Measurements from ENCODE around the gene MYZAP.
A peak's percentile ranks its signal among the peaks of the same experiment; 100 is the strongest.

Gene MYZAP

DNA sequence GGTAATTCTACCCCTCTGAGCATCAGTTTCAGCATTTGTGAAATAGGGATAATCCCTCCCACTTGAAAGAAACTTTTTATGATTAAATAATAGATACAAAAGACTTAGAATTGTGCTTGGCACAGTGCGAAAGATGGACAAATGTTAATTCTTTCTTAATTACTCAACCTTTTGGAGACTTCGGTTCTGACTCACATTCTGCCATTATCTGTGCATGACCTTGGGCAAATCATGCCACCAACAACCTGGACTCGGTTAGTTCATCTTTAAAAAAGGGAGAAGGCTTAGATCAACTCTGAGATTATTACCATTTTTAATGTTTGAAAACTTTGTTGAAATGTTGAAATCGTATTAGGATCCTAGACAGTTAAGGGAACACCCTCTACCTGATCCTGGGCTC is 74.2 kb downstream of the MYZAP start:
- Histone ChIP-seq H3K9me3 (ENCODE audit: control insufficient read depth, low read length) (no peaks in the 10 kb centered on the region), H3K4me1 (ENCODE audit: control insufficient read depth, insufficient read depth, low read length) (peaks cover 10% of the 10 kb centered on the region), H3K27me3 (replicated peaks; ENCODE audit: control insufficient read depth, insufficient read depth, low read length) (no peaks in the 10 kb centered on the region), H3K4me3 (ENCODE audit: low read length) (no peak overlapping the region), H3K36me3 (ENCODE audit: control insufficient read depth, insufficient read depth, low read length, severe bottlenecking) (peaks cover 8% of the 10 kb centered on the region), H3K9ac (ENCODE audit: low read length) (no peak overlapping the region)
- DNase-seq (ENCODE audit: low read depth): no peak

GRCh38 chr15:57667171-57667849 is 75.6 kb downstream of the MYZAP start:
- no peaks in the 10 kb centered on the region for H3K9me3 ChIP-seq (ENCODE audit: control insufficient read depth, low read length)
- no peaks in the 10 kb centered on the region for H3K27me3 ChIP-seq (replicated peaks; ENCODE audit: control insufficient read depth, insufficient read depth, low read length)
- H3K9ac ChIP-seq (ENCODE audit: low read length): no peak overlapping the region
- H3K4me1 ChIP-seq (ENCODE audit: control insufficient read depth, insufficient read depth, low read length): peaks cover 10% of the 10 kb centered on the region
- H3K4me3 ChIP-seq (ENCODE audit: low read length): peak overlapping the region; percentile 22
- H3K36me3 ChIP-seq (ENCODE audit: control insufficient read depth, insufficient read depth, low read length, severe bottlenecking): no peaks in the 10 kb centered on the region
- DNase-seq (ENCODE audit: low read depth): peak; percentile 90

- Histone ChIP-seq H3K36me3 (ENCODE audit: control insufficient read depth, insufficient read depth, low read length, severe bottlenecking) (no peaks in the 10 kb centered on the region), H3K9ac (ENCODE audit: low read length) (no peak overlapping the region), H3K9me3 (ENCODE audit: control insufficient read depth, low read length) (no peaks in the 10 kb centered on the region), H3K4me3 (ENCODE audit: low read length) (no peak overlapping the region), H3K27me3 (replicated peaks; ENCODE audit: control insufficient read depth, insufficient read depth, low read length) (no peaks in the 10 kb centered on the region), H3K4me1 (ENCODE audit: control insufficient read depth, insufficient read depth, low read length) (peaks cover 10% of the 10 kb centered on the region)
- DNase-seq (ENCODE audit: low read depth): peak; percentile 35
These were observed 76.3 kb downstream of the MYZAP start for GRCh38 chr15:57668016-57668415.

GRCh38 chr15:57671636-57672035 is 79.9 kb downstream of the MYZAP start:
- Histone ChIP-seq H3K4me3 (ENCODE audit: low read length) (no peak overlapping the region), H3K9me3 (ENCODE audit: control insufficient read depth, low read length) (no peaks in the 10 kb centered on the region), H3K4me1 (ENCODE audit: control insufficient read depth, insufficient read depth, low read length) (peaks cover 10% of the 10 kb centered on the region), H3K36me3 (ENCODE audit: control insufficient read depth, insufficient read depth, low read length, severe bottlenecking) (peaks cover 7% of the 10 kb centered on the region), H3K9ac (ENCODE audit: low read length) (no peak overlapping the region), H3K27me3 (replicated peaks; ENCODE audit: control insufficient read depth, insufficient read depth, low read length) (no peaks in the 10 kb centered on the region)
- no peak for DNase-seq (ENCODE audit: low read depth)

DNA sequence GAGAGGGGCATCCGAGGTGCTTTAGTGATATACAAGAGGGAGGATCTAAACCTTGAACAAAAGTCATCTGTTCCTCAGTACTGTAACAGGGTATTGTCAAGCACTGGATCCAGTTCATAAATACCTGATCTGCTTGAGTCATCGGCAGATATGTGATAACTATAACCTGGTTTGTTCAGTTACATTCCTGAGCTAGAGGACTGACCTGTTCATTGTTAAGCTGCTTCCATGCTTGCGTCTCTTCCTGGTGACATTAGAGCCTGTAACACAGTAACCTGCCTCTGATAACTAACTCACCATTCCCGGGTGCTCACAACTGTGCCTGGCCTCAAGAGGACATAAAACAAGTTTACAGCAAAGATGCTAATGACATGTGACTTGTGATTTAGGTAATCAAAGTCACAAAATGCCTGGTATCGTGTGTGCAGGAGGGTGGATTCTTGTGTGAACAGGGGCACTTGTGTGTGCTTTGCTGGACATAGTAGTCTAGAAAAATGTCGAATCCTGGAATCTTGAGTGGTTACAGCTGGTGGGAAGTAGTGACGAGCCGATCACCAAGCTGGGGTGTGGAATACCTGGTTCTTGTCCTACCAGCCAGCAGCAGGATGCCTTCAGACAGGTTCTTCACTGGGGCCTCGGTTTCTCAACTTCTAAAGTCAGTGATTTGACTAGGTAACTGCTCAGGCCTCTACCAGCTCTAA is 83.9 kb downstream of the MYZAP start:
- H3K9me3 ChIP-seq (ENCODE audit: control insufficient read depth, low read length): no peaks in the 10 kb centered on the region
- no peaks in the 10 kb centered on the region for H3K27me3 ChIP-seq (replicated peaks; ENCODE audit: control insufficient read depth, insufficient read depth, low read length)
- DNase-seq (ENCODE audit: low read depth): no peak
- H3K4me1 ChIP-seq (ENCODE audit: control insufficient read depth, insufficient read depth, low read length): peaks cover 11% of the 10 kb centered on the region
- H3K9ac ChIP-seq (ENCODE audit: low read length): no peak overlapping the region
- no peak overlapping the region for H3K4me3 ChIP-seq (ENCODE audit: low read length)
- H3K36me3 ChIP-seq (ENCODE audit: control insufficient read depth, insufficient read depth, low read length, severe bottlenecking): peaks cover 7% of the 10 kb centered on the region

- H3K9ac ChIP-seq (ENCODE audit: low read length): no peak overlapping the region
- peaks cover 13% of the 10 kb centered on the region for H3K4me1 ChIP-seq (ENCODE audit: control insufficient read depth, insufficient read depth, low read length)
- no peaks in the 10 kb centered on the region for H3K9me3 ChIP-seq (ENCODE audit: control insufficient read depth, low read length)
- no peak overlapping the region for H3K4me3 ChIP-seq (ENCODE audit: low read length)
- no peak for DNase-seq (ENCODE audit: low read depth)
- H3K27me3 ChIP-seq (replicated peaks; ENCODE audit: control insufficient read depth, insufficient read depth, low read length): no peaks in the 10 kb centered on the region
- H3K36me3 ChIP-seq (ENCODE audit: control insufficient read depth, insufficient read depth, low read length, severe bottlenecking): peaks cover 7% of the 10 kb centered on the region
These were observed 84.9 kb downstream of the MYZAP start for GRCh38 chr15:57676585-57676984.

- H3K9ac ChIP-seq (ENCODE audit: low read length): no peak overlapping the region
- H3K36me3 ChIP-seq (ENCODE audit: control insufficient read depth, insufficient read depth, low read length, severe bottlenecking): peaks cover 7% of the 10 kb centered on the region
- no peak overlapping the region for H3K4me3 ChIP-seq (ENCODE audit: low read length)
- H3K9me3 ChIP-seq (ENCODE audit: control insufficient read depth, low read length): no peaks in the 10 kb centered on the region
- no peaks in the 10 kb centered on the region for H3K27me3 ChIP-seq (replicated peaks; ENCODE audit: control insufficient read depth, insufficient read depth, low read length)
- peaks cover 13% of the 10 kb centered on the region for H3K4me1 ChIP-seq (ENCODE audit: control insufficient read depth, insufficient read depth, low read length)
- DNase-seq (ENCODE audit: low read depth): peak; percentile 55
These were observed 85.5 kb downstream of the MYZAP start for GRCh38 chr15:57677204-57677603.

- Histone ChIP-seq H3K36me3 (ENCODE audit: control insufficient read depth, insufficient read depth, low read length, severe bottlenecking) (peaks cover 6% of the 10 kb centered on the region), H3K9me3 (ENCODE audit: control insufficient read depth, low read length) (no peaks in the 10 kb centered on the region), H3K27me3 (replicated peaks; ENCODE audit: control insufficient read depth, insufficient read depth, low read length) (no peaks in the 10 kb centered on the region), H3K4me1 (ENCODE audit: control insufficient read depth, insufficient read depth, low read length) (peaks cover 13% of the 10 kb centered on the region), H3K9ac (ENCODE audit: low read length) (peak overlapping the region; percentile 7), H3K4me3 (ENCODE audit: low read length) (peak overlapping the region; percentile 49)
- peak; percentile 68 for DNase-seq (ENCODE audit: low read depth)
These were observed 88.3 kb downstream of the MYZAP start for GRCh38 chr15:57680021-57680420.

DNA sequence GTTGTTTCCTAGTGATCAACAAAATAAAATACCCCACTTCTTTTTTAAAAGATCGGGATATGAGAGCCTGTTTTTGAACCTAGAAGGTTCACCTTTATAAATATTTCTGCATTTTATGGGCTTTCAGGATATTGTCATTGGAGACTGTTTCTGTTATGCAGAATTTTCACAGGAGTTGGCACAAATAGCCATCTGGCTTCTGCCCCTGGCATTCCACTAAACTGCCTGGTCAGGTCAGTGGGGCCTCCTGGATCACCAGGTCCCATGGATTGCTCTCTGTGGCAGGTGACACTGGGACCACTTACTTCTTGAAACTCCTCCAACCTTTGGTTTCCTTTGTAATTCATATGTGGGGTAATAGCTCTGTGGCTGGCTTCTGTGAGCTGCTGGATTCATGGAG is 89.3 kb downstream of the MYZAP start:
- H3K4me1 ChIP-seq (ENCODE audit: control insufficient read depth, insufficient read depth, low read length): peaks cover 13% of the 10 kb centered on the region
- H3K4me3 ChIP-seq (ENCODE audit: low read length): no peak overlapping the region
- no peak for DNase-seq (ENCODE audit: low read depth)
- no peak overlapping the region for H3K9ac ChIP-seq (ENCODE audit: low read length)
- no peaks in the 10 kb centered on the region for H3K9me3 ChIP-seq (ENCODE audit: control insufficient read depth, low read length)
- H3K36me3 ChIP-seq (ENCODE audit: control insufficient read depth, insufficient read depth, low read length, severe bottlenecking): no peaks in the 10 kb centered on the region
- H3K27me3 ChIP-seq (replicated peaks; ENCODE audit: control insufficient read depth, insufficient read depth, low read length): no peaks in the 10 kb centered on the region

DNA sequence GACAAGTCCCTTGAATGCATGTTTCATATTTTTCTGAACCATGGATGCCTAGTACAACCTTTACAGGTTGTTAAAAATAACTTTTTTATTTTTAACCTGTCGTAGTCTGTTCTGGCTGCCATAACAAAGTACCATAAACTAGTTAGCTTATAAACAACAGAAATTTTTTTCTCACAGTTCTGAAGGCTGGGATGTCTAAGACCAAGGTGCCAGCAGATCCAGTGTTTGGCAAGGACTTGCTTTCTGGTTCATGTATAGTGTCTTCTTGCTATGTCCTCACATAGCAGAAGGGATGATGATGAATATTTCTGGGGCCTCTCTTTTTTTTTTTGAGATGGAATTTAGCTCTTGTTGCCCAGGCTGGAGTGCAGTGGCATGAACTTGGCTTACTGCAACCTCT is 91.8 kb downstream of the MYZAP start:
- Histone ChIP-seq H3K9me3 (ENCODE audit: control insufficient read depth, low read length) (no peaks in the 10 kb centered on the region), H3K36me3 (ENCODE audit: control insufficient read depth, insufficient read depth, low read length, severe bottlenecking) (no peaks in the 10 kb centered on the region), H3K4me1 (ENCODE audit: control insufficient read depth, insufficient read depth, low read length) (peaks cover 13% of the 10 kb centered on the region), H3K9ac (ENCODE audit: low read length) (no peak overlapping the region), H3K27me3 (replicated peaks; ENCODE audit: control insufficient read depth, insufficient read depth, low read length) (no peaks in the 10 kb centered on the region), H3K4me3 (ENCODE audit: low read length) (no peak overlapping the region)
- DNase-seq (ENCODE audit: low read depth): no peak

DNA sequence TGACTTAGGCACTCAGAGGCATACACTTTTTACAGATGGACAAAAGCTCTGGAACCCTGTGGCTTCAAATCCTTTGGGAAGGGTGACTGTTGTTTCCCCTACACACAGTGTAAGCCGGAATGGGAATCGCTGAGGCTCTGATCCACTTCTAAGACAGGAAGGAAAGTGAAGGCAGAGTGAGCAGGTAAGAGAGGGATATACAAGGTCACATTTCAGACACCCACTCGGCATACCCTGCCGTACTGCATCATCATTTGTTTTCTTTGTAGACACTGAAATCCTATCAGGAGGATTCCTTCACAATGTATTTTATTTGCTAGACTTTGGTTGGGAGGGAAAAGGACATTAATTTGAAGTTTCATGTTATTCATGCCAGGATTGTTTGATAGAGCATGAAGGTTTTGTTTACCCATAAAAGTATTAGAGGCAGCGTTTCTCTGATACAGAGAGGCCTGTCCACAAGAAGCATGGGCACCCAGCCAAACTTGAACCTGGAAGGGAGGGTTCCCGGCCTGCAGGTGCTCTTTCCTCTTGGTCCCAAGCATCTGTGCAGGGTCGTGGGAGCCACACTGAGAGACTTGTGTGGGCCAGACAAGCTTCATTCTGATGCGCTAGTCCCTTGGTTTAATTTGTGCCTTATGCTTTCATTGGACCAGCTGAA is 92.9 kb downstream of the MYZAP start:
- no peak for DNase-seq (ENCODE audit: low read depth)
- Histone ChIP-seq H3K27me3 (replicated peaks; ENCODE audit: control insufficient read depth, insufficient read depth, low read length) (no peaks in the 10 kb centered on the region), H3K9ac (ENCODE audit: low read length) (no peak overlapping the region), H3K36me3 (ENCODE audit: control insufficient read depth, insufficient read depth, low read length, severe bottlenecking) (no peaks in the 10 kb centered on the region), H3K4me3 (ENCODE audit: low read length) (no peak overlapping the region), H3K9me3 (ENCODE audit: control insufficient read depth, low read length) (no peaks in the 10 kb centered on the region), H3K4me1 (ENCODE audit: control insufficient read depth, insufficient read depth, low read length) (peaks cover 13% of the 10 kb centered on the region)

Measured in adipocyte (in vitro differentiated cells).